ENCODE data around the gene ARID1B. TPM values are rescaled to one million over a fixed set of nuclear protein-coding genes. Genes with fewer than 3 reads are reported as not detected.

ARID1B gene
- total RNA-seq, 1 experiment from 2014 or later = 42.8 TPM

GRCh38 chr6:156869980-156870398, 92.8 kb downstream of the ARID1B start:
- H3K4me2 ChIP-seq = no peak overlapping the region
- DNase-seq = no peak
- H2AFZ ChIP-seq = no peak overlapping the region
- no TSS peak for BruUV-seq (replicated peaks)
- peaks cover 55% of the 10 kb centered on the region for H3K79me2 ChIP-seq (ENCODE audit: low read depth)
- TF ChIP-seq EZH2 (IDR thresholded peaks at IDR 0.05; ENCODE audit: low read depth) = no peak
- TF ChIP-seq, protein P1, sequence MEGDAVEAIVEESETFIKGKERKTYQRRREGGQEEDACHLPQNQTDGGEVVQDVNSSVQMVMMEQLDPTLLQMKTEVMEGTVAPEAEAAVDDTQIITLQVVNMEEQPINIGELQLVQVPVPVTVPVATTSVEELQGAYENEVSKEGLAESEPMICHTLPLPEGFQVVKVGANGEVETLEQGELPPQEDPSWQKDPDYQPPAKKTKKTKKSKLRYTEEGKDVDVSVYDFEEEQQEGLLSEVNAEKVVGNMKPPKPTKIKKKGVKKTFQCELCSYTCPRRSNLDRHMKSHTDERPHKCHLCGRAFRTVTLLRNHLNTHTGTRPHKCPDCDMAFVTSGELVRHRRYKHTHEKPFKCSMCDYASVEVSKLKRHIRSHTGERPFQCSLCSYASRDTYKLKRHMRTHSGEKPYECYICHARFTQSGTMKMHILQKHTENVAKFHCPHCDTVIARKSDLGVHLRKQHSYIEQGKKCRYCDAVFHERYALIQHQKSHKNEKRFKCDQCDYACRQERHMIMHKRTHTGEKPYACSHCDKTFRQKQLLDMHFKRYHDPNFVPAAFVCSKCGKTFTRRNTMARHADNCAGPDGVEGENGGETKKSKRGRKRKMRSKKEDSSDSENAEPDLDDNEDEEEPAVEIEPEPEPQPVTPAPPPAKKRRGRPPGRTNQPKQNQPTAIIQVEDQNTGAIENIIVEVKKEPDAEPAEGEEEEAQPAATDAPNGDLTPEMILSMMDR (conservative IDR thresholded peaks at IDR 0.05) = no peak
- no peaks in the 10 kb centered on the region for H3K9me2 ChIP-seq (ENCODE audit: insufficient read depth)
- no peak overlapping the region for H3K27ac ChIP-seq
- H4K20me1 ChIP-seq (ENCODE audit: insufficient read depth) = no peaks in the 10 kb centered on the region
- no peaks in the 10 kb centered on the region for H3K27me3 ChIP-seq (ENCODE audit: insufficient read depth, low read depth)
- no peaks in the 10 kb centered on the region for H3K4me1 ChIP-seq (replicated peaks; ENCODE audit: insufficient read depth)
- H3F3A ChIP-seq (ENCODE audit: insufficient read depth, low read depth) = no peaks in the 10 kb centered on the region
- no peaks in the 10 kb centered on the region for H3K9me3 ChIP-seq (ENCODE audit: insufficient read depth, low read depth)
- H3K36me3 ChIP-seq (ENCODE audit: low read depth) = no peaks in the 10 kb centered on the region
- intact Hi-C loops (cut with micrococcal nuclease; ENCODE audit: unreplicated experiment) = no loop called here
- ChIA-PET CTCF (no interaction called here), POLR2A (ENCODE audit: unreplicated experiment) (no interaction called here)
- H3K4me3 ChIP-seq = no peak overlapping the region

DNA sequence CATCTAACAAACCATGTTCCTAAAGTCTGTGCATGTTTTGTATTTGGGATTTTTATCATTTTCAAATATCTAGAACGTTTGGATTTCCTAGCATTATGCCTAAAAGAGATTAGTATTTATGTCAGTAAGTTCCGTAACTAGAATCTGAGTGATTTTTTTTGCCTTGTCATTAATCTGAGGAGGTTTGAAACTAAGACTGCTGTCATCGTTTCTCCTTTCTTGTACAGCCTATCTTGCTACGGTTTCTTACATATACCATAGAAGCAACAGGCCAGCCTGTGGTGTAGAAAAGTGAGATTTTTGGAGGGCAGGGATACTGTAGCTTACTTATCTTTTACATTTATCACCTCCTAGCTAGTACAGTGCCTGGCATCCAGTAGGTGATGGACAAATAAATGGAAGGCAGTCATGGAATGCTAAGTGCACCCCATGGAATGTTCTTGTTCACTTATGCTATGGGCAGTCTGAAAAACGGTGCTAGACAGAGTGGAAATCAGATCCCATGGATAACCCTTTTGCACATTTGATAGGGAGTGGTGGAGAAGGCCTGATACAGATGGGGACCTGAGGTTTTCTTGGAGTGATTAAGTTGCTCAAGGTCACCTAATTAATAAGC, 93.9 kb downstream of the ARID1B start:
- H3K4me1 ChIP-seq (replicated peaks; ENCODE audit: insufficient read depth) = no peaks in the 10 kb centered on the region
- intact Hi-C loops (cut with micrococcal nuclease; ENCODE audit: unreplicated experiment) = no loop called here
- H4K20me1 ChIP-seq (ENCODE audit: insufficient read depth) = no peaks in the 10 kb centered on the region; the same call in 1 of the 2 replicates
- H3K9me3 ChIP-seq (ENCODE audit: insufficient read depth, low read depth) = no peaks in the 10 kb centered on the region
- TF ChIP-seq, protein P1 (conservative IDR thresholded peaks at IDR 0.05) = no peak
- no peak for TF ChIP-seq EZH2 (IDR thresholded peaks at IDR 0.05; ENCODE audit: low read depth)
- no peak overlapping the region for H2AFZ ChIP-seq
- H3K79me2 ChIP-seq (ENCODE audit: low read depth) = peaks cover 51% of the 10 kb centered on the region
- no TSS peak for BruUV-seq (replicated peaks)
- ChIA-PET POLR2A (ENCODE audit: unreplicated experiment) (no interaction called here), CTCF (no interaction called here)
- H3K27me3 ChIP-seq (ENCODE audit: insufficient read depth, low read depth) = no peaks in the 10 kb centered on the region
- no peaks in the 10 kb centered on the region for H3K9me2 ChIP-seq (ENCODE audit: insufficient read depth)
- no peaks in the 10 kb centered on the region for H3F3A ChIP-seq (ENCODE audit: insufficient read depth, low read depth)
- no peak overlapping the region for H3K27ac ChIP-seq
- DNase-seq = no peak
- no peak overlapping the region for H3K4me2 ChIP-seq
- H3K4me3 ChIP-seq = no peak overlapping the region
- H3K36me3 ChIP-seq (ENCODE audit: low read depth) = no peaks in the 10 kb centered on the region

DNA sequence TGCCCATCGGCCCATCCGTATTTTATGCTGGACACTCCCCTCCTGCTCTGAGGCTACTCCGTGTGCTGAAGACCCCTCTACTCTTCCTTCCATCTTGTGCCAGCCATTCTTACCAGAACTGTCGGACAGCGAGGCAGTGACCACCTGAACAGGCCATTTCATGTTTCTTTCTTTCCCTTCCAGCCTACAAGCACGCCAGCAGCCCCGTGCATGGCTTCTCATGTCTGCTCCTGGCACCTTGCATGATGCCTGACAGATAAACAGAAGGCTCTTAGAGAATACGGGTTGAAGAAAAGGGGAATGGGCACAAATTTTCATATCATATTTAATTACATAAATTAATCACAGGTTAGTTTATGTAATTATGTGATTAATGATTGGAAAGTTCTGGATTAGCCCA, 95.7 kb downstream of the ARID1B start:
- Histone ChIP-seq H3F3A (ENCODE audit: insufficient read depth, low read depth) (no peaks in the 10 kb centered on the region), H3K79me2 (ENCODE audit: low read depth) (peaks cover 52% of the 10 kb centered on the region), H3K4me1 (replicated peaks; ENCODE audit: insufficient read depth) (no peaks in the 10 kb centered on the region), H3K27me3 (ENCODE audit: insufficient read depth, low read depth) (no peaks in the 10 kb centered on the region), H3K9me2 (ENCODE audit: insufficient read depth) (no peaks in the 10 kb centered on the region), H2AFZ (no peak overlapping the region), H3K36me3 (ENCODE audit: low read depth) (no peaks in the 10 kb centered on the region), H3K4me2 (no peak overlapping the region), H3K9me3 (ENCODE audit: insufficient read depth, low read depth) (no peaks in the 10 kb centered on the region), H3K27ac (no peak overlapping the region), H3K4me3 (no peak overlapping the region), H4K20me1 (ENCODE audit: insufficient read depth) (no peaks in the 10 kb centered on the region; the same call in 1 of the 2 replicates)
- POLR2A ChIA-PET (ENCODE audit: unreplicated experiment) = no interaction called here
- no peak for DNase-seq
- BruUV-seq (replicated peaks) = no TSS peak
- TF ChIP-seq EZH2 (IDR thresholded peaks at IDR 0.05; ENCODE audit: low read depth) = no peak
- TF ChIP-seq, protein P1 (conservative IDR thresholded peaks at IDR 0.05) = no peak
- CTCF ChIA-PET = no interaction called here
- intact Hi-C loops (cut with micrococcal nuclease; ENCODE audit: unreplicated experiment) = no loop called here

Measured in PC-9 (cell line).